ENCODE data around the gene GRIN1. TPM values are rescaled to one million over a fixed set of nuclear protein-coding genes. Genes with fewer than 3 reads are reported as not detected.

GRIN1 gene
- total and polyA plus RNA-seq, 2 of the 13 experiments (the other 11 are each of a cell fraction or from before 2014, with no cell fraction given), result 0.13 TPM; not detected in 1

DNA sequence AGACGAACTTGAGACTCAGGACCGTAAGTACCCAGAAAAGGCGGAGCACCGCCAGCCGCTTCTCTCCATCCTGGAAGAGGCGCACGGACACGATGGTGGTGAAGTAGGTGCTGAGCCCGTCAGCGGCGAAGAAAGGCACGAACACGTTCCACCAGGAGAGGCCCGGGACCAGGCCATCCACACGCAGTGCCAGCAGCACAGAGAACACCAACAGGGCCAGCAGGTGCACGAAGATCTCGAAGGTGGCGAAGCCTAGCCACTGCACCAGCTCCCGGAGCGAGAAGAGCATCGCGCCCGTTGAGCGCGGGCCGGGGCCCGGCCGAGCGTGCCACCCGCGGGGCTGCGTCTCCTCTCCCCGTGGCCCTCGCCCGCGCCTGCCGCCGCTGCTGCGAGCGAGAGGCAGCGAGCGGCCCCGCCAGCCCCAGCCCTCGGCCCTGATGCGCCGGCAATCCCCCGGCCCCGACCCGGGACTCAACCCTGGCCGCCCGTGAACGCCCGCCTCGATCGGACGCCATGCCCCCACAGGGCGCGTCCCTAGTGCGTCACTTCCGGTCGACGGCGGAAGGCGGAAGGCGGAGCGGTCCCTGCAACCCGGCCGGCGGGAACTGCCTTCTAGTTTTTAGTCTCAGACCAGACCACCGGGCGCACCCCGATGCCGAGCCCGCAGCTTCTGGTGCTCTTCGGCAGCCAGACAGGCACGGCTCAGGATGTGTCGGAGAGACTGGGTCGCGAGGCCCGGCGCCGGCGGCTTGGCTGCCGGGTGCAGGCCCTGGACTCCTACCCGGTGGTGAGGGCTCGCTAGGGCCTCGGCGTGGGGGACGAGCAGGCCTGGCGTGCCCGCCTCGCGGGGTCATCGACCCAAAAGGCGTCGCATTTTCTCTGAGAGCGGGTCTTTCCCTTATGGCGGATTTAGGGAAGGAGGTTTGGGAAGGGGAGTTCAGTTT is 66.4 kb downstream of the GRIN1 start, which contains the start of the genes NDOR1 and TMEM203 (continued):
- TF ChIP-seq, protein P1, sequence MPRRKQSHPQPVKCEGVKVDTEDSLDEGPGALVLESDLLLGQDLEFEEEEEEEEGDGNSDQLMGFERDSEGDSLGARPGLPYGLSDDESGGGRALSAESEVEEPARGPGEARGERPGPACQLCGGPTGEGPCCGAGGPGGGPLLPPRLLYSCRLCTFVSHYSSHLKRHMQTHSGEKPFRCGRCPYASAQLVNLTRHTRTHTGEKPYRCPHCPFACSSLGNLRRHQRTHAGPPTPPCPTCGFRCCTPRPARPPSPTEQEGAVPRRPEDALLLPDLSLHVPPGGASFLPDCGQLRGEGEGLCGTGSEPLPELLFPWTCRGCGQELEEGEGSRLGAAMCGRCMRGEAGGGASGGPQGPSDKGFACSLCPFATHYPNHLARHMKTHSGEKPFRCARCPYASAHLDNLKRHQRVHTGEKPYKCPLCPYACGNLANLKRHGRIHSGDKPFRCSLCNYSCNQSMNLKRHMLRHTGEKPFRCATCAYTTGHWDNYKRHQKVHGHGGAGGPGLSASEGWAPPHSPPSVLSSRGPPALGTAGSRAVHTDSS (CRISPR knock-in tag; conservative IDR thresholded peaks at IDR 0.05), result no peak; the same call in 1 of the 2 replicates
- TF ChIP-seq DNMT1 (CRISPR knock-in tag; IDR thresholded peaks at IDR 0.05) (no peak), TCF12 (IDR thresholded peaks at IDR 0.05) (no peak), TCF12 (CRISPR knock-in tag; IDR thresholded peaks at IDR 0.05) (0 out of 2 replicates have a peak, but pooled peaks have one; percentile 28), ZSCAN29 (CRISPR knock-in tag; conservative IDR thresholded peaks at IDR 0.05) (no peak), KMT2A (CRISPR knock-in tag; IDR thresholded peaks at IDR 0.05) (peak; percentile 88), ZNF124 (CRISPR knock-in tag; IDR thresholded peaks at IDR 0.05) (peak; percentile 63; the same call in 1 of the 2 replicates), JARID2 (CRISPR knock-in tag; IDR thresholded peaks at IDR 0.05; ENCODE audit: insufficient replicate concordance) (no peak), SP1 (IDR thresholded peaks at IDR 0.05) (no peak), SP1 (CRISPR knock-in tag; IDR thresholded peaks at IDR 0.05) (peak; percentile 80), ZNF784 (CRISPR knock-in tag; IDR thresholded peaks at IDR 0.05; ENCODE audit: borderline replicate concordance) (no peak), KDM3A (CRISPR knock-in tag; IDR thresholded peaks at IDR 0.05; ENCODE audit: low read depth) (peak; percentile 64; the same call in 1 of the 2 replicates), GATAD1 (CRISPR knock-in tag; IDR thresholded peaks at IDR 0.05) (peak; percentile 100), DR1 (CRISPR knock-in tag; IDR thresholded peaks at IDR 0.05) (peak; percentile 77), ZNF33B (CRISPR knock-in tag; IDR thresholded peaks at IDR 0.05) (peak; percentile 33; the same call in 1 of the 2 replicates)
- TF ChIP-seq, protein P2, sequence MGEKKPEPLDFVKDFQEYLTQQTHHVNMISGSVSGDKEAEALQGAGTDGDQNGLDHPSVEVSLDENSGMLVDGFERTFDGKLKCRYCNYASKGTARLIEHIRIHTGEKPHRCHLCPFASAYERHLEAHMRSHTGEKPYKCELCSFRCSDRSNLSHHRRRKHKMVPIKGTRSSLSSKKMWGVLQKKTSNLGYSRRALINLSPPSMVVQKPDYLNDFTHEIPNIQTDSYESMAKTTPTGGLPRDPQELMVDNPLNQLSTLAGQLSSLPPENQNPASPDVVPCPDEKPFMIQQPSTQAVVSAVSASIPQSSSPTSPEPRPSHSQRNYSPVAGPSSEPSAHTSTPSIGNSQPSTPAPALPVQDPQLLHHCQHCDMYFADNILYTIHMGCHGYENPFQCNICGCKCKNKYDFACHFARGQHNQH (CRISPR knock-in tag; IDR thresholded peaks at IDR 0.05), result peak; percentile 76; the same call in 1 of the 2 replicates
- TF ChIP-seq, protein P3, sequence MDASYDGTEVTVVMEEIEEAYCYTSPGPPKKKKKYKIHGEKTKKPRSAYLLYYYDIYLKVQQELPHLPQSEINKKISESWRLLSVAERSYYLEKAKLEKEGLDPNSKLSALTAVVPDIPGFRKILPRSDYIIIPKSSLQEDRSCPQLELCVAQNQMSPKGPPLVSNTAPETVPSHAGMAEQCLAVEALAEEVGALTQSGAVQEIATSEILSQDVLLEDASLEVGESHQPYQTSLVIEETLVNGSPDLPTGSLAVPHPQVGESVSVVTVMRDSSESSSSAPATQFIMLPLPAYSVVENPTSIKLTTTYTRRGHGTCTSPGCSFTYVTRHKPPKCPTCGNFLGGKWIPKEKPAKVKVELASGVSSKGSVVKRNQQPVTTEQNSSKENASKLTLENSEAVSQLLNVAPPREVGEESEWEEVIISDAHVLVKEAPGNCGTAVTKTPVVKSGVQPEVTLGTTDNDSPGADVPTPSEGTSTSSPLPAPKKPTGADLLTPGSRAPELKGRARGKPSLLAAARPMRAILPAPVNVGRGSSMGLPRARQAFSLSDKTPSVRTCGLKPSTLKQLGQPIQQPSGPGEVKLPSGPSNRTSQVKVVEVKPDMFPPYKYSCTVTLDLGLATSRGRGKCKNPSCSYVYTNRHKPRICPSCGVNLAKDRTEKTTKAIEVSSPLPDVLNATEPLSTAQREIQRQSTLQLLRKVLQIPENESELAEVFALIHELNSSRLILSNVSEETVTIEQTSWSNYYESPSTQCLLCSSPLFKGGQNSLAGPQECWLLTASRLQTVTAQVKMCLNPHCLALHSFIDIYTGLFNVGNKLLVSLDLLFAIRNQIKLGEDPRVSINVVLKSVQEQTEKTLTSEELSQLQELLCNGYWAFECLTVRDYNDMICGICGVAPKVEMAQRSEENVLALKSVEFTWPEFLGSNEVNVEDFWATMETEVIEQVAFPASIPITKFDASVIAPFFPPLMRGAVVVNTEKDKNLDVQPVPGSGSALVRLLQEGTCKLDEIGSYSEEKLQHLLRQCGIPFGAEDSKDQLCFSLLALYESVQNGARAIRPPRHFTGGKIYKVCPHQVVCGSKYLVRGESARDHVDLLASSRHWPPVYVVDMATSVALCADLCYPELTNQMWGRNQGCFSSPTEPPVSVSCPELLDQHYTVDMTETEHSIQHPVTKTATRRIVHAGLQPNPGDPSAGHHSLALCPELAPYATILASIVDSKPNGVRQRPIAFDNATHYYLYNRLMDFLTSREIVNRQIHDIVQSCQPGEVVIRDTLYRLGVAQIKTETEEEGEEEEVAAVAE (CRISPR knock-in tag; IDR thresholded peaks at IDR 0.05; ENCODE audit: borderline replicate concordance), result peak; percentile 47; the same call in 1 of the 2 replicates

All from HepG2 (cell line).